HepG2 (cell line): ENCODE measurements around the gene DMAC2L. TPM values are rescaled to one million over a fixed set of nuclear protein-coding genes. Genes with fewer than 3 reads are reported as not detected.

ENCODE experiments used
- CEBPZ ChIP-seq: IDR thresholded peaks from 2 replicates; pipeline ENCODE4 v1.6.1; 2012; ENCODE audit warnings: low read length, improper control_type of control experiment
- CREB1 ChIP-seq, 2 experiments: fragments of 450-650 bp in 1 of 2; IDR thresholded peaks; 2 replicates each; pipeline ENCODE4 v1.6.1; 2016 to 2017; ENCODE audit warnings: control low read depth in 1 of 2, mild to moderate bottlenecking in 1 of 2, missing compliant biosample characterization in 1 of 2, missing genetic modification characterization in 1 of 2
- FOXK1 ChIP-seq: sonication (generic); formaldehyde crosslinking; IDR thresholded peaks from 2 replicates; pipeline ENCODE4 v1.4.0; 2020; ENCODE audit warnings: low read depth, missing genetic modification reagents, borderline replicate concordance
- HOXA3 ChIP-seq: sonication (generic); formaldehyde crosslinking; IDR thresholded peaks from 2 replicates; pipeline ENCODE4 v1.5.0; 2020; ENCODE audit warnings: missing genetic modification reagents
- ISL2 ChIP-seq: sonication (generic); formaldehyde crosslinking; IDR thresholded peaks from 2 replicates; pipeline ENCODE4 v1.5.0; 2020; ENCODE audit warnings: missing genetic modification reagents
- JUN ChIP-seq: sonication (generic); formaldehyde crosslinking; IDR thresholded peaks from 2 replicates; pipeline ENCODE4 v1.4.0; 2020; ENCODE audit warnings: mild to moderate bottlenecking, missing genetic modification reagents
- MED1 ChIP-seq: sonication (generic); formaldehyde crosslinking; IDR thresholded peaks from 2 replicates; pipeline ENCODE4 v1.4.0; 2020; ENCODE audit warnings: missing genetic modification reagents
- MYC ChIP-seq: sonication (generic); formaldehyde crosslinking; IDR thresholded peaks from 2 replicates; pipeline ENCODE4 v1.9.0; 2021; ENCODE audit warnings: missing genetic modification reagents, borderline replicate concordance
- NR2F6 ChIP-seq, 2 experiments: IDR thresholded peaks; 2 replicates each; pipeline ENCODE4 v1.6.1; 2016; ENCODE audit warnings: antibody characterized with exemption in 1 of 2, mild to moderate bottlenecking in 1 of 2
- PITX1 ChIP-seq: sonication (generic); formaldehyde crosslinking; IDR thresholded peaks from 2 replicates; pipeline ENCODE4 v1.5.1; 2020; ENCODE audit warnings: mild to moderate bottlenecking, missing genetic modification reagents
- POGZ ChIP-seq: sonication (generic); formaldehyde crosslinking; IDR thresholded peaks from 2 replicates; pipeline ENCODE4 v1.4.0; 2020; ENCODE audit warnings: mild to moderate bottlenecking, missing genetic modification reagents
- PPARG ChIP-seq: conservative IDR thresholded peaks from 2 replicates; pipeline ENCODE4 v1.6.1; 2016; ENCODE audit warnings: missing biosample characterization, missing genetic modification reagents
- SP2 ChIP-seq: sonication (generic); formaldehyde crosslinking; IDR thresholded peaks from 2 replicates; pipeline ENCODE4 v1.5.1; 2020; ENCODE audit warnings: mild to moderate bottlenecking, missing genetic modification reagents
- SP4 ChIP-seq: sonication (generic); formaldehyde crosslinking; IDR thresholded peaks from 2 replicates; pipeline ENCODE4 v1.8.1; 2023; ENCODE audit warnings: mild to moderate bottlenecking, missing genetic modification reagents
- TARDBP ChIP-seq: sonication (generic); formaldehyde crosslinking; IDR thresholded peaks from 2 replicates; pipeline ENCODE4 v1.8.0; 2022; ENCODE audit warnings: mild to moderate bottlenecking, missing genetic modification reagents
- TBX3 ChIP-seq: fragments of 450-650 bp; IDR thresholded peaks from 2 replicates; pipeline ENCODE4 v1.6.1; 2017; ENCODE audit warnings: antibody characterized with exemption, mild to moderate bottlenecking, inconsistent platforms, borderline replicate concordance
- THRA ChIP-seq: sonication (generic); formaldehyde crosslinking; IDR thresholded peaks from 2 replicates; pipeline ENCODE4 v1.4.0; 2020; ENCODE audit warnings: missing genetic modification reagents, borderline replicate concordance
- ZKSCAN8 ChIP-seq: IDR thresholded peaks from 2 replicates; pipeline ENCODE4 v1.6.1; 2016; ENCODE audit warnings: borderline replicate concordance, missing genetic modification reagents, missing compliant biosample characterization
- ZNF674 ChIP-seq: sonication (generic); formaldehyde crosslinking; IDR thresholded peaks from 2 replicates; pipeline ENCODE4 v1.5.0; 2020; ENCODE audit warnings: low read depth, mild to moderate bottlenecking, missing genetic modification reagents
- polyA plus RNA-seq, 8 experiments: library from polyadenylated mRNA; depleted of rRNA in 3 of 8; stranded (reverse) in 7 of 8; unstranded in 1 of 8; fragments of >200 nt; fragmentation: Illumina TruSeq in 4 of 8; extraction: Trizol in 4 of 8; gene quantifications; 2 replicates each; pipeline versions ENCODE4 v1.2.1 to v1.2.3, GENCODE V29; 2011 to 2016; ENCODE audit warnings: low read depth in 4 of 8, missing spikeins in 1 of 8, mixed read lengths in 1 of 8; ENCODE audit not compliant: insufficient read depth in 1 of 8
- total RNA-seq, 5 experiments: library from RNA; depleted of rRNA; stranded (reverse); fragments of >200 nt; fragmentation: Illumina TruSeq; extraction: Trizol; gene quantifications; 2 replicates each; pipeline ENCODE4 v1.2.3, GENCODE V29; 2016; ENCODE audit warnings: low read depth in 1 of 5
- TF ChIP-seq, protein P1 (sequence below): sonication (generic); formaldehyde crosslinking; IDR thresholded peaks from 2 replicates; pipeline ENCODE4 v1.5.1; 2020; ENCODE audit warnings: missing genetic modification reagents, mild to moderate bottlenecking, borderline replicate concordance

Gene DMAC2L
- total and polyA plus RNA-seq, 2 of the 13 experiments (the other 11 are each of a cell fraction or from before 2014, with no cell fraction given), result 19.4 to 23.2 TPM

DNA sequence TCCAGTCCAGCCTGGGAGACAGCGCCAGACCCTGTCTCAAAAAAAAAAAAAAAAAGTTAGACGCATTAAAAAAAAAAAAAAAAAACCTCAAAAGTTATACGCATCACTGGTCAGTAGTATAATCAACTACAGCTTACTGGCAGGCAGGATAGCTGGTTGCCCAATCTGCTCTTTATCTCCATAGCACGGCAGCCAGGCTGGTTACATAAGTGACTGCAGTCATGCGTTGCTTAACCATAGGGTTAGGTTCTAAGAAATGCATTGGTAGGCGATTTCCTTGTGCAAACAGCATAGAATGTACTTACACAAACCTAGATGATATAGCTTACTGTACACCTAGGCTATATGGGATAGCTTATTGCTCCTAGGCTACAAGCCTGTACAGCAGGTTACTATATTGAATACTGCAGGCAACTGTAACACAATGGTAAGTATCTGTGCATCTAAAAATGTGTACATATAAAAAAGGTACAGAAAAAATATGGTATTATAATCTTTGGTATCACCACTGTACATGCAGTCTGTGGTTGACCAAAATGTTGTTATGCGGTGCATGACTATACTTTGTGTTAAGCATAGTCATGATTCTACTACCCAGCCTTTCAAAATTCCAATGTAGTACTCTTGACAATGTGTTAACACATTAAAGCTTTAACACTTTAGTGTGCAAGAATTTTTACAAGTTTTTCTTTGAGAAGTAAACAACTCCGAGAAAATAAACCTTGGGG is 8.2 kb upstream of the DMAC2L start (continued):
- TF ChIP-seq ZNF674 (no peak), PITX1 (CRISPR knock-in tag) (peak; percentile 74; the same call in 1 of the 2 replicates), TBX3 (no peak), MYC (0 out of 2 replicates have a peak, but pooled peaks have one; percentile 23), PPARG (CRISPR knock-in tag) (0 out of 2 replicates have a peak, but pooled peaks have one; percentile 37), CEBPZ (no peak), ISL2 (CRISPR knock-in tag) (peak; percentile 60; the same call in 1 of the 2 replicates), JUN (CRISPR knock-in tag) (no peak), SP4 (0 out of 2 replicates have a peak, but pooled peaks have one; percentile 39), THRA (peak; percentile 27; the same call in 1 of the 2 replicates), HOXA3 (peak; percentile 84), POGZ (CRISPR knock-in tag) (peak; percentile 76), ZKSCAN8 (CRISPR knock-in tag) (0 out of 2 replicates have a peak, but pooled peaks have one; percentile 47), CREB1 (IDR thresholded peaks at IDR 0.05) (peak; percentile 26; the same call in 1 of the 2 replicates), CREB1 (CRISPR knock-in tag; IDR thresholded peaks at IDR 0.05) (0 out of 2 replicates have a peak, but pooled peaks have one; percentile 46), SP2 (CRISPR knock-in tag) (no peak), NR2F6 (IDR thresholded peaks at IDR 0.05) (no peak), NR2F6 (CRISPR knock-in tag; IDR thresholded peaks at IDR 0.05) (peak; percentile 60), MED1 (CRISPR knock-in tag) (peak; percentile 66), FOXK1 (peak; percentile 59; the same call in 1 of the 2 replicates), TARDBP (CRISPR knock-in tag) (peak; percentile 83; the same call in 1 of the 2 replicates)
- TF ChIP-seq, protein P1, sequence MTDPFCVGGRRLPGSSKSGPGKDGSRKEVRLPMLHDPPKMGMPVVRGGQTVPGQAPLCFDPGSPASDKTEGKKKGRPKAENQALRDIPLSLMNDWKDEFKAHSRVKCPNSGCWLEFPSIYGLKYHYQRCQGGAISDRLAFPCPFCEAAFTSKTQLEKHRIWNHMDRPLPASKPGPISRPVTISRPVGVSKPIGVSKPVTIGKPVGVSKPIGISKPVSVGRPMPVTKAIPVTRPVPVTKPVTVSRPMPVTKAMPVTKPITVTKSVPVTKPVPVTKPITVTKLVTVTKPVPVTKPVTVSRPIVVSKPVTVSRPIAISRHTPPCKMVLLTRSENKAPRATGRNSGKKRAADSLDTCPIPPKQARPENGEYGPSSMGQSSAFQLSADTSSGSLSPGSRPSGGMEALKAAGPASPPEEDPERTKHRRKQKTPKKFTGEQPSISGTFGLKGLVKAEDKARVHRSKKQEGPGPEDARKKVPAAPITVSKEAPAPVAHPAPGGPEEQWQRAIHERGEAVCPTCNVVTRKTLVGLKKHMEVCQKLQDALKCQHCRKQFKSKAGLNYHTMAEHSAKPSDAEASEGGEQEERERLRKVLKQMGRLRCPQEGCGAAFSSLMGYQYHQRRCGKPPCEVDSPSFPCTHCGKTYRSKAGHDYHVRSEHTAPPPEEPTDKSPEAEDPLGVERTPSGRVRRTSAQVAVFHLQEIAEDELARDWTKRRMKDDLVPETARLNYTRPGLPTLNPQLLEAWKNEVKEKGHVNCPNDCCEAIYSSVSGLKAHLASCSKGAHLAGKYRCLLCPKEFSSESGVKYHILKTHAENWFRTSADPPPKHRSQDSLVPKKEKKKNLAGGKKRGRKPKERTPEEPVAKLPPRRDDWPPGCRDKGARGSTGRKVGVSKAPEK (CRISPR knock-in tag), result 0 out of 2 replicates have a peak, but pooled peaks have one; percentile 35
